ENCODE measurements around the gene RAI1.

Gene RAI1

DNA sequence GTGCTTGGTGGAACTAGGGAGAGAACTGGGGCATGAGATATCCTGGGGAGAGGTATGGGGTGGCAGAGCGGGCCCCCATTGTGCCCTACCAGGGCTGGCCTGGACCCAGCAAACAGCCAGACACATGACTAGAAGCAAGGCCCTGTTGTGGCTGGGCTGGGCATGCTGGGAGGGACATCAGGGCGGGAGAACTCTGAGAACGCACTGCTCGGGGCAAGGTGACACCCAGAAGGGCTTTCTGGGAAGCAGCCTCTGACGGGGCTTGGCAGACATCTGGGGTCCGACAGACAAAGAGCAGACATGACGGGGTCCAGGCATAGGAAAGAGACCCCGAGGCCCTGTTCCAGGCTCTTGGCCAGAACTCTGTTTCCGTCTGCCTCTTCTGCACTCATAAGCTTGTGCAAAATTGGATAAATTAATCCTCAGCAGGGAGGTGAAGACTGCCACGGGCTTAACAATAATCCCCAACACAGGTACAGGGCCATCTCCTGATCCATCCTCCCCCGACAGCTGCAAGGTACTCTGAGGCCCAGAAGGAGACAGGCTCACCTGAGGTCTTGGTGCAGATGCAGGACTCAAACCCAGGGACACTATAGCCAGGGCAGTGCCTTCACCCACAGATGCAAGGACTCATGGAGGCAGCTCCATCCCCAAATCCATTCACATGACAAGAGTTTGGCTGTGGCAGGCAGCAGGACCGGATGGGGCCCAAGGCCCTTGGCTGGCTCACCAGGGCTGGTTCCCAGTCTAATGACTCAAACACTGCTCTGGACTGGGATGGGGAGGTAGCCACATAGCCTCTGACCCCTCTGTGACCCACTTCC, 150.2 kb downstream of the RAI1 start:
- no peak for DNase-seq (ENCODE audit: low read depth, low spot score)

DNA sequence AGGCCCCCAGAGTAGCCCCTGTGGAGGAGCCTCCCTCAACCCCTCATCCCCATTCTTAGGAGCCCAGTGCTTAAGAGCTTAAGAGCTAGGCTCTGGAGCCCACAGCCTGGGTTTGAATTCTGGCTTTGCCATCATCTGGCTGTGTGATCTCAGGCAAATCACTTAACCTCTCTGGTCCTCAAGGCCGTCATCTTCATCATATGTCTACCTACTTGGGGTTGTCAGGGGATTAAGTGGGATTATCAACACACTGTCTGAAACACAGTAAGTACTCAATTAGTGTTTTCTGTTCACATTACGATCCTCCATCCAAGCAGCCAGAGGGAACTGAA, 150.7 kb downstream of the RAI1 start:
- DNase-seq (ENCODE audit: low read depth, low spot score): no peak

DNA sequence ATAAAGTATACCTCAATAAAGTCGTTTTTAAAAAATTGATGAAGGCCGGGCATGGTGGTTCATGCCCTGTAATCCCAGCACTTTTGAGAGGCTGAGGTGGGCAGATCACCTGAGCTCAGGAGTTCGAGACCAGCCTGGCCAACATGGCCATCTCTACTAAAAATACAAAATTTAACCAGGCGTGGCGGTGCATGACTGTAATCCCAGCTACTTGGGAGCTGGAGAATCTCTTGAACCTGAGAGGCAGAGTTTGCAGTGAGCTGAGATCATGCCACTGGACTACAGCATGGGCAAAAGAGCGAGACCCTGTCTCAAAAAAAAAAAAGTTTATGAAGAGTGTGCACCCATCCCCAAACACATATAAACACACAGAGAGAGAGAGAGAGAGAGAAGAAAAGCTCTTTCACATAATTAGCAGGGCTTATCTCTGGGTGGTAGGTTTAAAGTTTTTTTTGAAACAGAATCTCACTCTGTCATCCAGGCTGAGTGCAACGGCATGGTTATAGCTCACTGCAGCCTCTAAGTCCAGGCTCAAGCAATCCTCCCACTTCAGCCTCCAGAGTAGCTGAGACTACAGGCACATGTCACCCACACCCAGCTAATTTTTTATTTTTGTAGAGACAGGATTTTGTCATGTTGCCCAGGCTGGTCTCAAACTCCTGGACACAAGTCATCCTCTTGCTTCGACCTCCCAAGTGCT, 152.6 kb downstream of the RAI1 start:
- no peak for DNase-seq (ENCODE audit: low read depth, low spot score)

DNA sequence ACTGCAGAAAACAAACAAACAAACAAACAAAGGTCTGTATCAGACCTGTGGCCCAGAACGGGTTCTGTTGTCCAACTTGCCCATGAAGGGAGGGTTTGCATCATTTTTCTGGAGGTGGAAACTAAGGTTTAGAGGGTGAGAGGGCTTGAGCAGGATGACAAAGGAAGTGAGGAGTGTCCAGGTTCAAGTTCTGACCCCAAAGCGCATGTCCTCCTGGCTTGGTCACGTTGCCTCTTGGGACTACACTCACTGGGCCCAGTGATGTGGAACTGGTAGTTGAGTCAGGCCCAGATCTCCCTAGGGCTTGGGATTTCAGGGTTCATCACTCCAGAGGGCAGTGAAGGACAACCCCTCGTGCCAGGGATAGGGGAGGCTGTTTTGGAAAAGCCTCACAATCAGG, 153.7 kb downstream of the RAI1 start:
- no peak for DNase-seq (ENCODE audit: low read depth, low spot score)

DNA sequence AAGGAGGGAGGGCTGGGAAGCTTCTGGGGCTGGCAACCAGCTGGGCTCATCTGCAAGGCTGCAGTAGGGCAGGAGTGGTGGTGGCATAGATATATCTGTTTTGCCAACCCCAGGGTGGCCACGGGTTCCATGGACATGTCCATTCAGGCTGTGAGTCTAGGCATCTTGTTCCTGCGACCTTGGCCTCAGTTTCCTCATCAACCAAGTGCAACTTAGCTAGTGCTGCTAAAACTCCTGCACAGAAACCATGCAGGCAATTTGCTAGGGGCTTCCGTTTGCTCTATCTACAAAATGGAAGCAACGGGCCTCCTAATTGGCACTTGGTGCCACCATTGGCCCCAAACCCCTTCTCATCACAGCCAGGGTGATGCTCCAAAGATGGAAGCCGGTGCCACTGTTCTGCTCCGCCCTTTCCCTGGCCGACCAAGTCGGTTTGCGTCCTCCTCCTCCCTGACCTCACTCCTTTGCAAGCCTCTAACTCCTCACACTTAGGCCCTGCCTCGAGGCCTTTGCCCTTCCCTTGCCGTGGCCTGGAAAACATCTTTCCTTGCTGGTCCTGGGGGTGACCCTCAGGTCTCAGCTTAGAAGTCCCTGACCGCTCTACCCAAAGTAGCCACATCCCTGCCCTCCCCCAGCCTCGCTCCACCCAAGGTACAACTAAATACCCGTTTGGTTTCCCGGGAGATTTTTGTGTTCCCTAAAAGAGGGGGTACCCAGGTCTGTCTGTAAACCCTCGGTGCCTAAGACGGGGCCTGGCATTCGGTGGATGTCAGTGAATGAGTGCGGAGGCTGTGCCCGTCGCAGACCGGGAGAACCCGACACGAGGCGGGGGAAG, 154.4 kb downstream of the RAI1 start:
- DNase-seq (ENCODE audit: low read depth, low spot score): no peak

DNA sequence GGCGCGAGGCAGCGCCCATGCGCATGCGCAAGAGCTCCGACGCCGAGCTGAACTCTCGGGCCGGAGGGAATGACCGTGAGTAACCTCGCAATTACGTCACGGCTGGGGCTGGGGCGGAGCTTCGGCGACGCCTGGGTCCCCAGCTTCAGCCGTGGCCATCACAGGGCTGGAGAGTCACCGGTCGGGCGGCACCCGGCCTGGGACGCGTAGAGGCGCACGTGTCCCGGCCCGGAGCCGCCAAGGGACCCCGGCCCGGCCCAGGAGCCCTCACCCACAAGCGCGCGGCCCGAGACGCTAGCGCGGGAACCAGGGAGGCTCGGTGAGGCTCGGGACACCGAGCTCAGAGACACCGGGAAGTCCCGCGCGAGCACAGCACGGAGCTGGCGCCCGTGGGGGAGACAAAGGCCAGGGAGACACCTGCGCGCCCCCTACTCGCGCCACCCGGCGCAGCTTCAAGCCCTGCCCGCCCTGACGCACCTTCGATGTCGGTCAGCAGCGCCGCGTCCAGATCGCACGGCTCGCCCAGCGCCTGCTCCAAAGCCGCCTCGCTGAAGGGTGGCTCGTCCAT, 155.1 kb downstream of the RAI1 start:
- DNase-seq (ENCODE audit: low read depth, low spot score): peak; percentile 75

DNA sequence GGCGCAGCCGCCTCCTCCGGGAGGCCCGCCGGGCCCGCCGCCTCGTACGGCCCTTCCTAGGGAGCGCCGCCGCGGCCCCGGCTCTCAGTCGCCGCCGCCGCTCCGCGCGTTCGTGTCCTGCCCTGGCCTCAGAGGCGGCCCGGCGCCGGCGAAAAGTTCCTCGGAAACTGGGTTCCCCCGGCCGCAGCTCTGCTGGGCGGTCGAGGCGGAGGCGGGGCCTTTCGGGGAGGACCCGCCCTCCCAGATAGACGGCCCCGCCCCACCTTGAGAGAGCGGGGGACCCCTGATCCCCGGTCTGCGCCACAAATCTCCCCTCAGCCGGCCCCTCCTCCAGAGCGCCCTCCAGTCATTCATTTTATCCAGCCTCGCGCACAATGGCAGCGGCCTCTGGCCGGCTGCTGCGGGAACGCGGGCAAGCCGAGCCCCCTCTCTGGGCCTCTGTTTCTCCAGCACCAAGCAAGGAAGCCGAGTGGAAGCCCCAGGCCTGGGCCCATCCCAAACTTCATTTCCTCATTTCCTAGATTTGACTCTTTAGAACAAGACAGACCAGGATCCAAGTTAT, 155.6 kb downstream of the RAI1 start, which contains the start of gene SREBF1:
Gene SREBF1, minus strand, starts transcription at position 169 of the 562 bp plus-strand sequence. CDS start 169 bp downstream, outside the sequence.
- no peak for DNase-seq (ENCODE audit: low read depth, low spot score)

DNA sequence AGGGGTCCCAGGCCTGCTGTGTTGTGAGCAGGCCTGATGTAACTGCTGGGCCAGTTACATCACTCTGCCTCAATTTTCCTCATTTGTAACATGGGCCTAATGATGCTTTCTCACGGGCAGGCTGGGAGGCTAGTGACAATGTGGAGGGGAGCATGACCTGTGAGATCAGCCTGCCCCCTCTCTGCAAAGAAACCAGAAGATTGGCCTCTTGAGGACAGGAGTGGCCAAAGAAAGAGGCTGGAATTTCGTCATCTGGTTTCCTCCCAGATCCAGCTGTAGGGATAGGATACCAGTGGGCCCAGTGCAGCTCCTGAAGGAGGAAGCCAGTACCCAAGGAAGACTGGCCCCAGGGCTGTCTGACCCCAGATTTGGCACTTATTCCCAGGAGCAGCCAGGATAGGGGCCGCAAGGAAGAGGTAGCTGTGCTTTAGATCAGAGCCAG, 156.1 kb downstream of the RAI1 start:
- DNase-seq (ENCODE audit: low read depth, low spot score): peak; percentile 63

DNA sequence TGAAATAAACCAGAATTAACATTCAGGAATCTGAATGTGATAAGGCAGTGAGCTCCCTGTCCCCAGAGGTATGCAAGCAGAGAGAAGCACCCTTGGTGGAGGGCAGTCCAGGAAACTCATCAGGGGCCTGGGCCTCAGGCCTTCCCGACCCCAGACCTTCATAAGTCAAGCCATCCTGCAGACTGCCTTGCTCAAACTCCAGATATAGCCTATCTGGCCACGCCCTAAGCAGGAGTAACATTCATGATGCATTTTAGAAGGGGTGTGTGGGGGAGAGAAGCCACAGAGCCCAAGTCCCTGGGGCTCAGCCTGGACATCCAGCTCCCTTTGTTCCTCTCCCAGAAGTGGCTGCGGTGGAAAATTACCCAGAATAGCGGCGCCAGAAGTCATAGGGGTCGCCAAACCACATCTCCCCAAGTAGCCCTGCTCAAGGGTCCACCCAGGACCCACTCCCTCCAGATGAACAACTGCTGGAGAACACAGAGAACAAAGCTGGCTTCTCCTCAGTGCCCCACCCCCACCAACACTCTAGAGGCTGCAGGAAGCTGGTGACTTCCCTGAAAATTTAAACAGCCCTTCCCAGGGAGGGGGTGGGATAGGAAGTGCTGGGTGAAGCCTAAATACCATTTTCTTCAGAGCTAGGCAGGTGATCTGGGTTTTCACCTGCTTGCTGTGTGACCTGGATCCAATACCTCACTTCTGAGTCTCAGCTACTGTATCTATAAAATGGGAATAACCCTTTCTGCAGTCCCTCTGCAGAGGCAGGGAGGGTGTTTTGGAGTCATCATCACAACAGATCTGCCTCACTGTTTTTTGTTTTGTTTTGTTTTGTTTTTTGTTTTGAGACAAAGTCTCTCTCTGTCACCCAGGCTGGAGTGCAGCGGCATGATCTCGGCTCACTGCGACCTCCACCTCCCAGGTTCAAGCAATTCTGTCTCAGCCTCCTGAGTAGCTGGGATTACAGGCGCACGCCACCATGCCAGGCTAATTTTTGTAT, 157.0 kb downstream of the RAI1 start:
- peak; percentile 89 for DNase-seq (ENCODE audit: low read depth, low spot score)

DNA sequence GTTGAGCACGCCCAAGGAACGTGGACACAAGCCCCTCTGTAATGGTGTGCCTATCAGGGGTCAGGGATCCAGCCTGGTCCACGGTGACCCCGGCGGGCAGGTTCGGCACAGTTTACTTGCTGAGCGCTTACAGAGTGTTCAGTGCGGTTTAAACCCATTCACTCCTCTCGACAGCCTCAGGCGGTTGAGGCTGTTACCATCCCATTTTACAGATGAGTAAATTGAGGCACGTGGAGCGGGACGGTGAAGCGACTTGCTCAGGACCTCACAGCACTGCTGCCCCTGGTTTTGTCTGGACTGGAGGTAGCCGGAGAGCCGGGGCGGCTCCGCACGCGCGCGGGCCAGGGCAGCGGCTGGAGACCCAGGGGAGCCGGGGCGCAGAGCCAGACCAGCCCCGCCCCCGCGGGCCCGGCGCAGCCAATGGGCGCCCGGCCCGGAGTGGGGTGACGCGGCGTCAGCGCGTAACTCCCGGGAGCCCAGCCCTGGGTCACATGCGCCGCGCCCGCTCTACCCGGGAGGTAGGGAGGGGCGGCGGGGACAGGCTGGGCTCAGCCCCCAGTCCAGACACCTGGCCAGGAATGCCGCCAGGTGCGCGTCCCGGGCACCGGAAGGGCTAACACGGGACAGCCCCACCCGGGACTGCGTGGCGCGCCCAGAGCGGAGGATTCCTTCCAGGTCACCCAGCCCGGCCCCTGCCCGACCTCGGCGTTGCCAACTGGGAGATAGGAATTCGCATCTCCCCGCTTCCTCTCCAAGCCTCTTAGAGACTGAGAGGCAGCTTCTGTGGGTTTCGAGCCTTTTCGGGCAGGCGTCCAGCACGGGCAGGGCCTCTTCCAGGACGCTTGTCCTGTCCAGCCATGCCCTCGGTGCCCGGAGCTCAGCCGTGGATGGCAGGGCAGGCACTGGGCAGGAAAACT, 158.8 kb downstream of the RAI1 start:
- no peak for DNase-seq (ENCODE audit: low read depth, low spot score)

DNA sequence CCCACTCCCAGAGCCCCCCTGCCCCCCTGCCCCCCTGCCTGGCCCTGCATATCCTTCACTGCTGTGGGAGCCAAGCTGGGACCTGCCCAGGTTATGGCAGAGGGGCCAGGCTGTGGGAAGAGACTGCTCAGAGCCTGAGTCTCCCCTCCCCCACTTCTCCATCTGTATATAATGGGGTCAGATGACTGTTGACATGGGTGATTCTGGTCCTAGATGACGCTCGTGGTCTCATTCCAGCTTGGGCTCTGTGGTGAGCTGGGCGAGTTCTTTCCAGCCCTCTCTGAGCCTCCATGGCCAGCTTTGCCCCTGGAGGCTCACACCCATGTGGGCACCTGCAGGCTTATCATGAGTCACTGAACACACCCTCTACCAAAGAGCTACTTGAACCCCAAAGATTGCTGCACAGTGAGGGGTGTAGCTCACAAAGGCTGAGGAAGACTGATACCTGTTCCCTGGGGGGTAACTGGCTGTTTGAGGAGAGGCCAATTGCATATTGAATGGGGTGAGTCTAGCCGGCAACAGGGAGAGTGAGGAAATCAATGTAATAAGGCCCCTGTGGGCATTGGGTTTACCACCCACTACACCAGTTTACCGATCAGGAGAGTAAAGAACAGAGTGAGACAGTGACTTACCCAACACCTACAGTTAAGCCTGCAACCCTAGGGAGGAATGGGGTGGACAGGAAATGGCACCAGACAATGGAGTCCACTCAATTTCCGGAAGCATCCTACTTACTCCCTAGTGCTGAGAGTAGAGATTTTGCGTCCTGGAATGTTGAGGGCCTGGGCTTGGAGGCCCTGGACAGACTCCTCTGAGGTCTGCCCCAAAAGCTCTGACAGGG, 159.7 kb downstream of the RAI1 start:
- DNase-seq (ENCODE audit: low read depth, low spot score): no peak

DNA sequence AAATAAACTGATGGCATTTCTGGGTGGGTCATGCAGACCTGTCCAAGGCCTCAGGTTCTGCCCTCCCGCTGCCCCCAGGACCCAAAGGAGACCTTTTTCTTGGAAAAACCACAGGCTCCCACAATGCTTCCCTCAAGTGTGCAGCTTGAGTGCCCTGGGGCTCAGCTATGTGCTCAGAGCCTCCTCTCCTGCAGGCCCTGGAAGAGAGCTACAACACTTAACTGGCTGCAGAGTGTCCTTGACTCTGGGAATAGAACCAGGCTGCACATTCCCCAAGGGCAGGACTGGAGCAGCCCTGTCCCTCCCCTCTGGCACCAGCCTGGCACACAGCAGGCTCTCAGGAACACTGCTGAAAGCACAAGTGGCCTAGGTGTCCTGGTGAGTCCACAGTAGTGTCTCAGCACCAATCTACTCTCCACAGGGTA, 160.4 kb downstream of the RAI1 start:
- no peak for DNase-seq (ENCODE audit: low read depth, low spot score)

DNA sequence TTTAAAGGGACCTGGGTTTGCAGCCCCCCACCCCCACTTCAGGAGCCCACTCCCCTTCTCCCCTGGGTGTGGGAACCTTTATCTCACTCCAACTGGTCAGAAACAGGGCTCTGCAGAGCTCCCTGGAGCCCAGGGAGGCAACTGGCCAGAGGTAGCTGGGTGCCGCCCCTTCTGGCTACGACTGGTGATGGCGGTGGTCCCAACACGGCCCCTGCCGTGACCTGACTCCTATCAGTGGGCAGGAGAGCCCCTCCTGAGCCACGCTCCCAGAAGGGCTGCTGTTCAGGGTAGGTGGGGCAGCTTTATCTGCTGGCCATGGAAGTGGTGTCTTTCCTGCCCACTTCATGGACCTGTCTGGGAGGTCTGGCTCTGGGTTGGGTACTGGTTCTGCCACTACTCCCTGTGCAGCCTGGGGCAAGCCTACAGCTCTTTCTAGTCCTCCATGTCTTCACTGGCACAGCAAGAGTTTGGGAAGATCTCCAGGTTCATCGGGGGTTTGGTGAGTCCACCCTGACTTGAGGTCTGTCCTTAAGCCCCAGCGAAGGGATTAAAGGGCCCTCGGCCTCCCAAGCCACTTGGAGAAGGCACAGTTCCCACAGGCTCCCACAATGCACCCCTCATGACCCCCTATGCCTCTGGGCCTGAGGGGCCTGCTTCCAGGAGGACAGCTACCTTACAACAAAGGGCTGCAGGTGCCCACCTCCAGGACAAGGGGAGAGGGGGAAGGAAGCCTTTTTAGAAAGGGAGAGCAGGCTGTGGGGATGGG, 161.0 kb downstream of the RAI1 start:
- no peak for DNase-seq (ENCODE audit: low read depth, low spot score)

DNA sequence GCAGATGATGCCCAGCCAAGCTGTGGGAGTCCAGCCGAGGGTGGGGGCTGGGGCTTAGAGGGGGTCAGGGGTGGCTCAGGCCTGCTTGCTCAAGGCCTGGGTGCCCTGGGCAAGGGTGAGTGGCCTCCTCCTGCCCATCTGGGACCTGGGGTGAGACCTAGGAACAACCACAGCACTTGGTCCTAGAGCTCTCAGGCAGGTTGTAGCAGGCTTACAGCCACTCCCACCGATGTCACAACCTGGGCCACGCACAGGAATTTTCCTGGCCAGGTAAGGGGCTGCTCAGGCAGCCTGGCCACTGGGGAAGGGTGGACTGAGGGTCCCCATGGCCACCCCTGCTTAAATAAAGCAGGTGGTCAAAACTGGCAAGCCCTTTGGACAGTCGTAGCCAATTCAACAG, 161.8 kb downstream of the RAI1 start:
- DNase-seq (ENCODE audit: low read depth, low spot score): no peak

DNA sequence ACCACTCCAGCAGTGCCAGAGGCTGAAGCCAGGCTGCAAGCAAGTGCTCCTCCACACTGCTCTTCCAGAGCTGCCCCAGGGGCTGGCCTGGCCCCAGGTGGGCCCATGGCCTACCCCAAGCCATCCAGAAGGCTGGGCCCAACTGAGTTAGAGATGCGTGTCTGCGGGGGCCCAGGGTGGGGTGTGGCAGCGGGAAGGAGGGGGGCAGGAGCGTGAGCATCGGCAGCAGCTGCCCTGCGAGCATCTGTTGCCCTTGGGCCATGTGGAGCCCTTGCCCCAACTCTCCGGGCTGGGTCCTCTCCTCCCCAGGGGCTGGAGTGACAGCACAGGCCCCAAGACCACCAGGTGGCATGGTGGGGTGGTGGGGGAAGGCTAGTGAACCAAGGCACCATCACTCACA, 162.8 kb downstream of the RAI1 start:
- no peak for DNase-seq (ENCODE audit: low read depth, low spot score)

DNA sequence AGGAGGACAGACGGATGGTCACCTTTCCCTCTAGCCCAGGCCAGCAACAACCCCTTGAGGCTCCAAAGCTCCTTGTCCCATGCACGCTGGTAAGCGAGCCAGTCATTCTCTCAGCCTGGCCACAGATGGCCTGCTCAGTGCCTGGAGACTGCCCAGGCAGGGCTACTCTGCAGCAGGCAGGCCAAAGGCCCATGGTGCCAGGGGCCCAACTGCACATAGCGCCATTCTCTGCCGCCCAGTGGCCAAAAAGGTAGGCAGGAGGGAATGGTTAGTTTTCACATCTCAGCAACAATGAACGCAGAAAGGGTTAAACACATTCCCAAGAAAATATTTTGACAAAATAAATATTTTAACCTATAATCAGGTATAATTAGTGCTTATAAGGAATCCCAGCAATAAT, 163.2 kb downstream of the RAI1 start:
- DNase-seq (ENCODE audit: low read depth, low spot score): no peak

DNA sequence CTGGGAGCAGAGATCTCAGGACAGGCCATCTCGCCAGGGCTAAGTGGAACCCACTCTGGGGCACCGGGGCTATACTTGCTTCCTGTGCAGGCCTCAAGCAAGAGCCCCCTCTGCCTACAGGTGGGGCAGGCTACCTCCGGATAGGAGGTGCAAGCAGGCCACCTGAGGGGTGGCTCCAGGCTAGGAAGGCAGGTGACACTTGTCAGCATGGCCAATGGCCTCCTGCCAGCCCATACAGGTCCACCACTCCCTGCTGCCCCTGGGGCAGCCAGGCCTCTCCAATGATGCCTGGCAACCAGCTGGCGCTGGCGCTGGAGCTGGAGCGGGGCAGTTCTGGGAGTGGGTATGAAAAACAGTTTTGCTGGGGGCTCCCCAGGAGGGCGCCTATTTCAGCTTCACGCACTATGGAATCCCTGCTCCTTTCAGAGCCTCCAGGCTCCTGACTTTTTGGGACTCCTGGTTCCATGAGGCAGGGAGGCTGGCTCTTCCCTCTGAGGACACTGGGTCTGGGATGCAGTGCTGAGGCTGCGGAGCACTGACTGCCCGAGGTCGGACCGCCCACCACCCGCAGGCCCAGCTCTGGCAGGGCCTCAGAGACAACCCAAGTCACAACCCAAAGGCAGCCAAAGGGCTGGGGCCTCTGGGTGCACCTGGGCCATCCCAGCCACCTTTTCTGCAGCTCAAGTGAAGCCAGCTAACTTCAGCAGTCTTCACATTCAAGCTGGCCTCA, 164.0 kb downstream of the RAI1 start:
- no peak for DNase-seq (ENCODE audit: low read depth, low spot score)

All from iPS DF 19.7 (cell line).